ENCODE measurements around the gene CHD3. TPM values are rescaled to one million over a fixed set of nuclear protein-coding genes. Genes with fewer than 3 reads are reported as not detected.
"Not testable (repeated sequence)": the region's sequence is repeated elsewhere in the genome, so short reads cannot be mapped to it uniquely, and the experiment has no call there.

CHD3 gene
- total RNA-seq, 1 donor from 2014 or later = 14.2 TPM

GRCh38 chr17:7858522-7858810, 30.1 kb upstream of the CHD3 start:
- intact Hi-C loops (cut with DNase I) = no loop called here
- no peak for DNase-seq (ENCODE audit: low spot score)

DNA sequence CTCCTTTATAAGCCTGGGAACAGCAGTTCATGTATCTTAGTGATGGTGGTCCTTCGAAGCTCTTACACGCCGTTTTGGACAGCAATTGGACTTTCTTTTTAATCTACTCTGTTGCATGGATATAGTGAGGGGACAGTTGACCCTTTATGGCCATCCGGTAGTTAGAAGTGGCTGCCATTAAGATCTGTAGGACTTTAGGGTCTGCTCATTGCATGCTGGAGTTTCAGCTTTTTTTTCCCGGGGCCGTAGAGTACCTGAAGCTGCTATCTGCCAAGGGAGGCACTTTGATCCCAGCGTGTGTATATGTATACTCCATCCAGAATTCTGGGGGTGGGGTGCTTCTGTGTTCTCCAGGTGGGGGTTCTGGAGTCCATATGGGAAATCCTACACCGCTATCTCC, 29.6 kb upstream of the CHD3 start:
- no peak for DNase-seq (ENCODE audit: low spot score)
- intact Hi-C loops (cut with DNase I) = no loop called here

DNA sequence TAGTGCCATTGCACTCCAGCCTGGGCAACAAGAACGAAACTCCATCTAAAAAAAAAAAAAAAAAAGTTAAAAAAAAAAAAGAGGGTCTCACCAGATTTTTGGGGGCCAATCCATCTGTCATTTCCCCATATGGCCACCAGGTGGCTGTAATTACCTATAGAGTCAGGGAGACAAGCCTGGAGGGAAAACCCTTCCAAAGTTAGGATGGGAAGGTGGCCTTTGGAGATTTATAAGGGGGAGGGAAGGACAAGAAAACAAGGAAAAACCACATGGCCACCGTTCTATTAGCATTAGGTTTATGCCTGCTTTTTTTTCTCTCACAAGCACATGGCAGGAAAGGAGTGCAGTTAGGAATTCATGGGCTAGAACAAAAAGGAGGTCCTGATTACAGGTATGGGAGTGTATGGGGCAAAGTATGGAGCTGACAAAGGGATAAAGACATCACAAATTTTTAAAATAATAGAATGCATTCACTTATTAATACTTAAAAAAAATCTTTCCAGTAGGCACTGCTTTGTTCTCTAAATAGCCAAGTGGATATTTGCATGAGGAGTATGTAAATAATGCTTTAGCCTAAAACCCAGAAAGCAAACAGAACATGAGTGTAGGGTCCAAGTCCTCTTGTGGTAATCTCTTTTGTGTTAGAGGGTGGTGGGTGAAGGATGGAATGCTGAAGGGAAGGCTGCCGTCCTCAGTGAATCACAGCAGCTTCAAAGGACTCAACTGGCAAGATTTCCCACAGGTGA, 25.7 kb upstream of the CHD3 start:
- intact Hi-C loops (cut with DNase I) = loop anchor here (1.0 to 2.0 kb wide), 2 partner anchors 126 to 194 kb away; no protein-coding TSS in a partner anchor
- DNase-seq (ENCODE audit: low spot score) = no peak

DNA sequence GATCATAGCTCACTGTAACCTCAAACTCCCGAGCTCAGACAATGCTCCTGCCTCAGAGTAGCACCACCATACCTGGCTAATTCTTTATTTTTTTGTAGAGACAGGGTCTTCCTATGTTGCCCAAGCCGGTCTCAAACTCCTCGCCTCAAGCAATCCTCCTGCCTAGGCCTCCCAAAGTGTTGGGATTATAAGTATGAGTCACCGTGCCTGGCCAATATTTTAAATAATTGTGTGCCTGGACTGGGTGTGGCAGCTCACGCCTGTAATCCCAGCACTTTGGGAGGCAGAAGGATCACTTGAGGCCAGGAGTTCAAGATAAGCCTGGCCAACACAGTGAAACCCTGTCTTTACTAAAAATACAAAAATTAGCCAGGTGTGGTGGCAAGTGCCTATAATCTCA, 24.2 kb upstream of the CHD3 start:
- intact Hi-C loops (cut with DNase I) = not testable (repeated sequence)

GRCh38 chr17:7864995-7865650, 23.5 kb upstream of the CHD3 start:
- intact Hi-C loops (cut with DNase I) = no loop called here
- DNase-seq (ENCODE audit: low spot score) = no peak

More for the DNA sequence above, 24.2 kb upstream of the CHD3 start:
- DNase-seq (ENCODE audit: low spot score) = not testable (repeated sequence)

GRCh38 chr17:7867881-7868329, 20.7 kb upstream of the CHD3 start:
- DNase-seq (ENCODE audit: low spot score) = no peak
- intact Hi-C loops (cut with DNase I) = no loop called here

GRCh38 chr17:7873051-7873450, 15.5 kb upstream of the CHD3 start:
- no peak for DNase-seq (ENCODE audit: low spot score)
- intact Hi-C loops (cut with DNase I) = no loop called here

DNA sequence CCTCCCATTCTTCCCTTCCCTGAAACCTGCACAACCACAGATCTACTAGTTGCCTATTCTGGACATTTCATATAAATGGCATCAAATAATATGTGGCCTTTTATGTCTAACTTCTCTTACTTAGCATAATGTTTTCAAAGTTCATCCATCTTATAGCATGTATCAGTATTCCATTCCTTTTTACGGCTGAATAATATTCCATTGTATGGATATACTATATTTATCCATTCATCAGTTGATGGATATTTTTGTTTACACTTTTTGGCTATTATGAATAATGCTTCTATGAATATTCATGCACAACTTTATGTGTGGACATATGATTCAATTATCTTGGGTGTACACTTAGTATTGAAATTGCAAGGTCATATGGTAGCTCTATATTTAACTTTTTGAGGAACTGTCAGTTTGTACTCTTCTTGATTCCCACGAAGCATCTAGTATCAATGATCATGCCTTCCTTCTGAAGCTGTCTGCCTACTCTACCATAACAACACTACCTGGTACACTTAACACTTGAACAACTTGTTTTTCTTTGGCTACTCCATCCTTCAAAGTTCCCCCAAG, 12.7 kb upstream of the CHD3 start:
- no peak for DNase-seq (ENCODE audit: low spot score)
- intact Hi-C loops (cut with DNase I) = no loop called here

GRCh38 chr17:7878234-7878633, 10.4 kb upstream of the CHD3 start:
- DNase-seq (ENCODE audit: low spot score) = no peak
- intact Hi-C loops (cut with DNase I) = no loop called here

GRCh38 chr17:7880076-7880868, 8.3 kb upstream of the CHD3 start:
- intact Hi-C loops (cut with DNase I) = no loop called here
- DNase-seq (ENCODE audit: low spot score) = no peak

GRCh38 chr17:7881276-7882054, 7.1 kb upstream of the CHD3 start:
- intact Hi-C loops (cut with DNase I) = no loop called here
- DNase-seq (ENCODE audit: low spot score) = no peak

DNA sequence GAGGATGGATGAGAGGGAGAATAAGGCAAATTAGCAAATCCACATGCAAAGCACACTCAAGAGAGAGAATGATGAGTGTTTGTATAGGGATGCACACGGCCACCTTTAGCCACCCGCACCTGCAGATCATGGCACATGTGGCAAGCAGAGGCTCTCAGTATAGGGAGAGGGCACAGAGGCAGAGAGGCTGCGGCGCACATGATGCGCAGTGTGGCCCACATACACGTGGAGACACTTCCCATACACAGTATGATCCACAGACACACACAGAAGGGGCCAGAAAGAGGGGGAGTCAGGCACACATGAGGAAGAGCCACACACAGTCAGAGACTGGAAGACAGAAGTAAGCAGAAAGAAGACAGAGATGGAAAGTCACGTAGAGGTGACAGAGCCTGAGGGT, 6.5 kb upstream of the CHD3 start:
- no peak for DNase-seq (ENCODE audit: low spot score)

DNA sequence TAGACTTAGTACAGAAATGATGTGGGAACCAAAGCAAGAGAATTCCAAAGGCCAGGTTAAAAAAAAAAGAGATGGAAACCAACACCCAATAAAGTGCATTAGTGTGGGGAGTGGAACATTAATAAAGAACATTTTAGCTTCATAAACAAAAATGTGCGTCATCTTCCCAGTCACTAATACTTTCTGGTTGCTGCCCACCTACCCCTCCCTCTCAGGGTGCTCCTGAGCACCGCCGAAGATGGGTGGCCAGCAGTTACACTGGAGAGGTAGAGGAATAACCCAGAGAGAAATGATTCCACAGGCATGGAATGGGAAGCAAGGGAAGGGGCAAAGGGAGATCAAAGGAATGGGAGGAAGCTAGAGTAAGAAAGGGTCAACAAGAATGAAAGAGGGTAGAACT, 6.0 kb upstream of the CHD3 start:
- intact Hi-C loops (cut with DNase I) = no loop called here
- no peak for DNase-seq (ENCODE audit: low spot score)

More for the DNA sequence above, 6.5 kb upstream of the CHD3 start:
- intact Hi-C loops (cut with DNase I) = no loop called here

DNA sequence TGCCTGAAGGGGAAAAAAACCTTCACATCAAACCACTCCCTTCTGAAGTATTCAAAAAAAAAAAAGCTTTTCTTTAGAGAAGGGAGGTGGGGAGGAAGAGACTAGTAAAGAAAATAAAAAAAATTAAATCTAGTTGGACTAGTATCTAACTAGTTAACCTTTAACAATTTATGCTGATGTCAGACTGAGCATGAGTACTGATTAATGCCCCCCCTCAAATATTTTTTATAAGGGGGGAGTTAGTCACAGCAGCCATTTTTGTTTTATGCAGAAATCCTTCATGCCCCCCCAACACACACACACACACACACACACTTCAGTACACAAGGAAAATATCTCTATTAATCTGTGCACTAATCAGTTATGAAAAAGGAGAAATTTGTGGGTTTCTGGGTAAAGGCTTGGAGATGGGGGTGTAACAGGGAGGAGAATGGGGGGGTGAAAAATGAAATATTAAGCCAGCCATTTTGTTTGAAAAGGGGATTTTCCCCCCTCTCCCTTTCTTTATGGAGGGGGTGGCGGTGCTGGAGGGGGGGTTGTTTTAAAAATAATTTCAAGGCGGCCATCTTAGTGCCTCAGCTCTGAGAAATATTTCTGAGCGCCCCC, 4.7 kb upstream of the CHD3 start:
- no peak for DNase-seq (ENCODE audit: low spot score)
- intact Hi-C loops (cut with DNase I) = no loop called here

DNA sequence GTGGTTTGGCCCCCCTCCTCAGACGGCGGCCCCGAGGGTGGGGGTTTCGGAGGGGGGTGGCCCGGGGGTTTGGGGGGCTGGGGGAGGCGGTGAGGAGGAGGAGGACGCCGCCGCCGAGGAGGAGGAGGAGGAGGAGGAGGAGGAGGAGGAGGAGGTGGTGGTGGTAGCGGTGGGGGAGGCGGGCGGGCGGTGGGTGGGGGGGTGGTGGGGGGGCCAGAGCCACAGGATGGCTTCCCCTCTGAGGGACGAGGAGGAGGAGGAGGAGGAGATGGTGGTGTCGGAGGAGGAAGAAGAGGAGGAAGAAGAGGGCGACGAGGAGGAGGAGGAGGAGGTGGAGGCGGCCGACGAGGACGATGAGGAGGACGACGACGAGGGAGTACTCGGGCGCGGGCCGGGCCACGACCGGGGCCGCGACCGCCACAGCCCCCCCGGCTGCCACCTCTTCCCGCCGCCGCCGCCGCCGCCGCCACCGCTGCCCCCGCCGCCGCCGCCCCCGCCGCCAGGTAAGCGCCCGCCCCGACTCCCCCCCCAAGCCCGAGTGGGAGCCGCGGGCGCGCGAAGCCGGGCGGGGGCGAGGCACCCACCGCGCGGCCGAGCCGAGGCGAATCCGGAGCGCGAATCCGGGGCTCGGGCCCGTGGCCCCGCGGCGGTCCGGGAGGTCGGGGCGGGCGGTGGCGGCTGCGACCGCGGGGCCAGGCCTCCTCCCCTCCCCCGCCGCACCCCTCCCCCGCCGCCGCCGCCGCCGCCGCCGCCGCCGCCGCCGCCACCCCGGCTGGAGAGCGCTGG, 3.8 kb upstream of the CHD3 start:
- DNase-seq (ENCODE audit: low spot score) = no peak
- intact Hi-C loops (cut with DNase I) = loop anchor here (5.0 kb wide), 1 partner anchor 42 kb away; no protein-coding TSS in a partner anchor

DNA sequence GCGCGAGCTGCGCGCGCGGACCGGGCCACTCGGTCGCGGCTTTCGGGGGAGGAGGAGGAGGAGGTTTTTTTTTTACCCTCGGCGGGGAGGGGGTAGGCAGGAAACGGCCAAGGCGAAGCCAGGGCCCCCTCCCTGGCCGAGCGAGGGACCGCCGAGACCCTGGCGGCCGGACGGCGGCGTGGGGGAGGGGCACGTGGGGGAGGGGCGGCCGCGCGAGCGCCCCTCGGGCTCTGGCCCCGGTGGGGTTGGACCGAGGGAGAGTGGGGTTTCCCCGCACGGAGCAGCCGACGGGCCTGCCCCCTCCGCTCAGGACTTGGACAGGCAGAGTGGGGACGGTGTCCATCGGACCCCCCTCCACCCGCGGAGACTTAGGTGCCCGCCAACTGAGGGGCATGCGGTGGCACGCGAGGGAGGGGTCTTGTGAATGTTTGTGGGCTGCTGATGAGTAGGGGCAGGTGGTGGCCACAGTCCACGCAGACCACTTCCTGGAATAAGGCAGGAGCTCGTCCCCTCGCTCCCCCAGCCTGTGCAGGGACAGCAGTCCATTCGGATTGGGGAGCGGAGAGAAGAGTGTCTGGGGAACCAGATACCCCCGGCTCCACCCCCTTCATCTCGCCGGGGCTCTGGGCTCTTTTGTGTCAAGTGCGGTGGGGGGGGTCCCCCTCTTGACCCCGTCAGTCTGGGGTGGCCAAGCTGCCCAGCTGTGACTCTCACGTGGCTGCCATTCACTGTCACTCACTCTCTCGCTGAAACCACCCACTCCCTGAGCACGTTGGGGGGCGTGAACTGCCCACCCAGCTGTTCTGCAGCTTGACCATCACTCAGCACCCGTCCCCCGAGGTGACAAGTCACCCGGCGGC, 3.0 kb upstream of the CHD3 start:
- intact Hi-C loops (cut with DNase I) = loop anchor here (5.0 kb wide), 1 partner anchor 43 kb away; no protein-coding TSS in a partner anchor
- peak; percentile 80 for DNase-seq (ENCODE audit: low spot score)

Measured in cardiac septum (tissue), 1 donor.